DOHH2 (cell line): ENCODE measurements around the gene SUGCT.

Source experiments
- CTCF ChIP-seq: fragments of 200-600 bp; sonication (generic); IDR thresholded peaks from one replicate; pipeline ENCODE4 v1.5.1; 2014; ENCODE audit warnings: antibody characterized with exemption, mild to moderate bottlenecking, low read depth, low read length; ENCODE audit not compliant: poor library complexity, severe bottlenecking
- EZH2phosphoT487 ChIP-seq: fragments of 200-600 bp; sonication (generic); IDR thresholded peaks from 2 replicates; pipeline ENCODE4 v1.6.1; 2017; ENCODE audit warnings: borderline replicate concordance, mild to moderate bottlenecking, antibody characterized with exemption, low read length, moderate library complexity, mixed read lengths

GRCh38 chr7:40622941-40623501, 488.2 kb downstream of the SUGCT start:
- no peak for TF ChIP-seq EZH2phosphoT487
- TF ChIP-seq CTCF = no peak
